HEK293T (cell line): ENCODE results near the gene MTHFD1.
"Not testable (repeated sequence)": the region's sequence is repeated elsewhere in the genome, so short reads cannot be mapped to it uniquely, and the experiment has no call there.

ENCODE experiments used
- CTCF ChIA-PET: fragments of 350-600 bp; formaldehyde crosslinking; extraction: SDS; loops from one replicate; lab custom pipeline; 2021; ENCODE audit warnings: antibody characterized with exemption, inconsistent platforms; lab: Yijun Ruan, JAX
- POLR2A ChIA-PET: fragments of 350-600 bp; formaldehyde crosslinking; extraction: SDS; loops from one replicate; lab custom pipeline; 2020; ENCODE audit warnings: antibody characterized with exemption, inconsistent platforms; lab: Yijun Ruan, JAX
- DNase-seq: peaks from one replicate; pipeline ENCODE4 v3.0.0; 2012; ENCODE audit warnings: mixed read lengths; ENCODE audit errors: extremely low spot score
- ARNT ChIP-seq: fragments of 450-650 bp; IDR thresholded peaks from 2 replicates; pipeline ENCODE4 v1.6.1; 2017; ENCODE audit warnings: mild to moderate bottlenecking
- BHLHE40 ChIP-seq: fragments of 450-650 bp; IDR thresholded peaks from 2 replicates; pipeline ENCODE4 v1.6.1; 2016; ENCODE audit warnings: mild to moderate bottlenecking, moderate library complexity, borderline replicate concordance
- CTBP1 ChIP-seq: fragments of 450-650 bp; IDR thresholded peaks from 2 replicates; pipeline ENCODE4 v1.6.1; 2016; ENCODE audit warnings: borderline replicate concordance
- ELF4 ChIP-seq: fragments of 450-650 bp; IDR thresholded peaks from 2 replicates; pipeline ENCODE4 v1.6.1; 2017; ENCODE audit warnings: antibody characterized with exemption
- FOXA1 ChIP-seq: fragments of 450-650 bp; IDR thresholded peaks from 2 replicates; pipeline ENCODE4 v1.6.1; 2016; ENCODE audit warnings: mild to moderate bottlenecking
- FOXK2 ChIP-seq: fragments of 450-650 bp; IDR thresholded peaks from 2 replicates; pipeline ENCODE4 v1.6.1; 2016; ENCODE audit warnings: mild to moderate bottlenecking
- FOXM1 ChIP-seq: fragments of 450-650 bp; IDR thresholded peaks from 2 replicates; pipeline ENCODE4 v1.6.1; 2017; ENCODE audit warnings: mild to moderate bottlenecking, borderline replicate concordance
- HDGF ChIP-seq: fragments of 450-650 bp; IDR thresholded peaks from 2 replicates; pipeline ENCODE4 v1.6.1; 2017; ENCODE audit warnings: antibody characterized with exemption, borderline replicate concordance
- L3MBTL2 ChIP-seq: fragments of 450-650 bp; conservative IDR thresholded peaks from 2 replicates; pipeline ENCODE4 v1.6.1; 2016; ENCODE audit warnings: mild to moderate bottlenecking
- LEF1 ChIP-seq: fragments of 450-650 bp; IDR thresholded peaks from 2 replicates; pipeline ENCODE4 v1.6.1; 2017; ENCODE audit warnings: mild to moderate bottlenecking, borderline replicate concordance
- NFRKB ChIP-seq: fragments of 450-650 bp; IDR thresholded peaks from 2 replicates; pipeline ENCODE4 v1.6.1; 2016; ENCODE audit warnings: mild to moderate bottlenecking, moderate library complexity
- SP1 ChIP-seq: fragments of 450-650 bp; IDR thresholded peaks from 2 replicates; pipeline ENCODE4 v1.6.1; 2017
- SUZ12 ChIP-seq: fragments of 450-650 bp; IDR thresholded peaks from 2 replicates; pipeline ENCODE4 v1.6.1; 2016; ENCODE audit warnings: mild to moderate bottlenecking
- TARDBP ChIP-seq: fragments of 450-650 bp; IDR thresholded peaks from 2 replicates; pipeline ENCODE4 v1.6.1; 2016
- ZNF384 ChIP-seq: fragments of 450-650 bp; IDR thresholded peaks from 2 replicates; pipeline ENCODE4 v1.6.1; 2016
- TF ChIP-seq, protein P1 (sequence below): fragments of 450-650 bp; IDR thresholded peaks from 2 replicates; pipeline ENCODE4 v1.6.1; 2016

MTHFD1 gene

GRCh38 chr14:64391986-64392385 lies 3.8 kb downstream of the MTHFD1 start:
- CTCF ChIA-PET, result interaction anchor here (1.0 kb wide), 1 partner anchor 25 kb away, joined by 3 read pairs; no protein-coding TSS in a partner anchor
- no peak for DNase-seq
- POLR2A ChIA-PET, result interaction anchor here (1.0 to 2.3 kb wide), 3 partner anchors 9 to 109 kb away, joined by 3 to 9 read pairs (median 3); no protein-coding TSS in a partner anchor
- no peak for TF ChIP-seq CTBP1
- no peak for TF ChIP-seq FOXM1
- no peak for TF ChIP-seq FOXA1
- TF ChIP-seq ELF4, result no peak
- no peak for TF ChIP-seq LEF1
- TF ChIP-seq BHLHE40, result no peak
- TF ChIP-seq SP1, result no peak
- no peak for TF ChIP-seq TARDBP
- TF ChIP-seq NFRKB, result no peak
- TF ChIP-seq ZNF384, result no peak
- no peak for TF ChIP-seq ARNT
- TF ChIP-seq SUZ12, result no peak
- no peak for TF ChIP-seq FOXK2
- TF ChIP-seq L3MBTL2, result no peak
- no peak for TF ChIP-seq HDGF
- TF ChIP-seq, protein P1, sequence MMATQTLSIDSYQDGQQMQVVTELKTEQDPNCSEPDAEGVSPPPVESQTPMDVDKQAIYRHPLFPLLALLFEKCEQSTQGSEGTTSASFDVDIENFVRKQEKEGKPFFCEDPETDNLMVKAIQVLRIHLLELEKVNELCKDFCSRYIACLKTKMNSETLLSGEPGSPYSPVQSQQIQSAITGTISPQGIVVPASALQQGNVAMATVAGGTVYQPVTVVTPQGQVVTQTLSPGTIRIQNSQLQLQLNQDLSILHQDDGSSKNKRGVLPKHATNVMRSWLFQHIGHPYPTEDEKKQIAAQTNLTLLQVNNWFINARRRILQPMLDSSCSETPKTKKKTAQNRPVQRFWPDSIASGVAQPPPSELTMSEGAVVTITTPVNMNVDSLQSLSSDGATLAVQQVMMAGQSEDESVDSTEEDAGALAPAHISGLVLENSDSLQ, result no peak

GRCh38 chr14:64393189-64393726 lies 5.1 kb downstream of the MTHFD1 start:
- CTCF ChIA-PET, DNase-seq: not testable (repeated sequence)
- POLR2A ChIA-PET, result interaction anchor here (1.2 to 2.3 kb wide), 3 partner anchors 11 to 55 kb away, joined by 3 to 9 read pairs (median 7); no protein-coding TSS in a partner anchor

GRCh38 chr14:64394423-64394822 lies 6.3 kb downstream of the MTHFD1 start:
- TF ChIP-seq ARNT, result no peak
- TF ChIP-seq L3MBTL2, result no peak
- TF ChIP-seq, protein P1, result no peak
- no peak for TF ChIP-seq HDGF
- no peak for TF ChIP-seq ZNF384
- DNase-seq, result no peak
- CTCF ChIA-PET, result no interaction called here
- POLR2A ChIA-PET, result interaction anchor here (1.2 kb wide), 1 partner anchor 18 kb away, joined by 3 read pairs; no protein-coding TSS in a partner anchor

DNA sequence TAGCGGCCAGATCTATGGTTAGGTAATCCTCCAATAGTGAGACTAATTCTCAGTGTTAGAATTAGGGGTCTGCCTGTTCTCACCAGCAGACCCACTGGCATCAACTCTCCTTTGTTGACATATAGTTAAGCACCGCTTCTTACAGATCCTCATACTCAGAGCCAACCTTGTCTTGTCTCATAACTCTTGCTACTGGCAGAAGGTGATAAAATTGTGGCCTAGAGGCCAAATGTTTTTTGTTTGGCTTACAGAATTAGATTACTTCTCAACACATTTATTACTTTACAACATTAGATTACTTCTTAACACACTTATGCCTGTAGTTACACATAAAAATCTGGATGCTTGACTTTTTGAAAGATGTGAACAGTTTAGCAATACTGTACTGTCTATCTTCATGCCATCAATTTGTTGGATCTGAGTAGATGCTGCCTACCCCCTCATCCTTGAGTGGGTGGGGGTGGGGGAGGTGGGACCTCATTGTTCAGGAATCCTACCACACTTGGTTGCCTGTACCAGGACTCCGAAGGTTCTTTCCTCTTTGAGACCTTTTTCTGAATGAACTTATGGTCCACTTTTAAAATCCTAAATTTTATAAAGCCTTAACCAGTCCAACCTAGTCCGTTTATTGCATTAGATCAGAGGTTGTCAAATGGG lies 7.0 kb downstream of the MTHFD1 start:
- DNase-seq, result no peak
- TF ChIP-seq L3MBTL2, result no peak
- no peak for TF ChIP-seq TARDBP
- TF ChIP-seq CTBP1, result no peak
- TF ChIP-seq, protein P1, result peak; percentile 53; the same call in 1 of the 2 replicates
- no peak for TF ChIP-seq SP1
- ChIA-PET CTCF (no interaction called here), POLR2A (no interaction called here)

DNA sequence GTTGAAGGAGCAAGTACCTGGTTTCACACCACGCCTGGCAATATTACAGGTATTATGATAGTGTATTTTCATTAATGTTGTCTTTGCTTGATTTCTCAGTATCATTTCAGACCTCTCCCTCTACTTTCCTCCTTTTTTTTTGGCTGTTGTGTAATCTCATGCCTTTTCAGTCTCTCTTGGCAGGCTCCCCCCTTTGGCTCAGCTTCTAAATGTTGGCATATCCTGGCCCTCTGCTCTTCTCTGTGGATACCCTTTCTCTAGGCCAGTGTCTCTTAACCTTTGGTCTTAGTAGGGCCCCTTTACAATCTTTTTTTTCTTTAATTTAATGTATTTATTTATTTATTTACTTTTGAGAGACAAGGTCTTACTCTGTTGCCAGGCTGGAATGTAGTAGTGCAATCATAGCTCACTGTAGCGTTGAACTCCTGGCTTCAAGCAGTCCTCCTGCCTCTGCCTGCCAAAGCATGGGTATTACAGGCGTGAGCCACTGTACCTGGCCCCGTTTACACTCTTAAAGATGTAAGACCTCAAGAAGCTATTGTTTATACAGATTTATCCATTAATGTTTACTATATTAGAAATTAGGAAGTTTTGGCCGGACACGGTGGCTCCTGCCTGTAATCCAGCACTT lies 12.8 kb downstream of the MTHFD1 start:
- no peak for DNase-seq
- TF ChIP-seq TARDBP (no peak), FOXM1 (no peak), ZNF384 (no peak), ARNT (no peak), HDGF (no peak), NFRKB (no peak), CTBP1 (no peak), LEF1 (no peak), SUZ12 (no peak), ELF4 (no peak), BHLHE40 (no peak), FOXA1 (no peak), FOXK2 (no peak), SP1 (no peak), L3MBTL2 (no peak)
- TF ChIP-seq, protein P1, result no peak
- POLR2A ChIA-PET, result interaction anchor here (1.4 to 1.8 kb wide), 2 partner anchors 9 to 13 kb away, joined by 3 to 11 read pairs; partner anchors contain the start of gene MTHFD1
- CTCF ChIA-PET, result no interaction called here

DNA sequence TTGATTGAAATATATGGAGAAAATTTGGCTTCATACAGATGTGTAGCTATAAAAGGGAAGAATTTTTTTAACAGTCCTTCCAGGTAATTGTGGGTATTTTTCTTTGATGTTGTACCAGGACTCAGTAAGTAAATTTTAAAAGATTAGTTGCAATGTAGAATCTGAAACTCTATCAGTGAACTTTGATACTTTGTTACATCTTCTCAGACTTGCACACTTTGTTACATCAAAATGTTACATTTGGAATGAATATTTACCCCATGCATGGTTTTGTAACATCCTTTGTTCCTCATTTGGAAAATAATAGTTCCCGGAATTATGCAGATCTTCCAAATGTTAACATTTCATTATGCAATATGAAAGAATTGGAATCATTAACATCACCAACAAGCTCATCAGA lies 13.8 kb downstream of the MTHFD1 start:
- DNase-seq, result no peak
- TF ChIP-seq ARNT (no peak), SUZ12 (no peak), FOXM1 (no peak), HDGF (no peak), ELF4 (no peak), BHLHE40 (no peak), FOXA1 (no peak), L3MBTL2 (no peak), NFRKB (no peak), LEF1 (no peak), CTBP1 (no peak), SP1 (no peak)
- TF ChIP-seq, protein P1, result no peak
- POLR2A ChIA-PET, result interaction anchor here (0.7 kb wide), 2 partner anchors 13 to 14 kb away, joined by 4 read pairs; no protein-coding TSS in a partner anchor
- CTCF ChIA-PET, result no interaction called here
